MM.1S (cell line): Measurements from ENCODE around the gene INTS11.

Experiments
- DNase-seq: peaks from one replicate; pipeline ENCODE4 v3.0.0-alpha.2; 2015
- H2AFZ ChIP-seq: fragments of 300-600 bp; sonication (generic); 2 replicates; pipeline ENCODE4 v1.6.0; 2016; ENCODE audit warnings: antibody characterized with exemption, low read length
- H3F3A ChIP-seq: fragments of 300-600 bp; sonication (generic); 2 replicates; pipeline ENCODE4 v1.6.1; 2016; ENCODE audit warnings: mild to moderate bottlenecking, antibody characterized with exemption, low read length, moderate library complexity, mixed read lengths; ENCODE audit not compliant: insufficient read depth
- H3K27ac ChIP-seq: fragments of 300-600 bp; sonication (generic); 2 replicates; pipeline ENCODE4 v1.5.1; 2016; ENCODE audit warnings: mild to moderate bottlenecking, low read length
- H3K27me3 ChIP-seq: fragments of 300-600 bp; sonication (generic); replicated peaks from 2 replicates; pipeline ENCODE4 v1.6.0; 2016; ENCODE audit warnings: low read length; ENCODE audit not compliant: insufficient read depth
- H3K36me3 ChIP-seq: fragments of 300-600 bp; sonication (generic); replicated peaks from 2 replicates; pipeline ENCODE4 v1.6.1; 2016; ENCODE audit warnings: mild to moderate bottlenecking, low read length, mixed read lengths; ENCODE audit not compliant: insufficient read depth
- H3K4me1 ChIP-seq: fragments of 300-600 bp; sonication (generic); 2 replicates; pipeline ENCODE4 v1.6.1; 2016; ENCODE audit warnings: low read length, mixed read lengths
- H3K4me2 ChIP-seq: fragments of 300-600 bp; sonication (generic); 2 replicates; pipeline ENCODE4 v1.6.0; 2016; ENCODE audit warnings: low read depth, low read length
- H3K4me3 ChIP-seq: fragments of 300-600 bp; sonication (generic); 2 replicates; pipeline ENCODE4 v1.5.1; 2016; ENCODE audit warnings: low read length, mixed read lengths
- H3K79me2 ChIP-seq: fragments of 300-600 bp; sonication (generic); 2 replicates; pipeline ENCODE4 v1.6.1; 2016; ENCODE audit warnings: mixed run types, low read length, mixed read lengths
- H3K9ac ChIP-seq: fragments of 300-600 bp; sonication (generic); 2 replicates; pipeline ENCODE4 v1.6.1; 2016; ENCODE audit warnings: low read length, mixed read lengths
- H3K9me2 ChIP-seq: fragments of 300-600 bp; sonication (generic); replicated peaks from 2 replicates; pipeline ENCODE4 v1.6.1; 2016; ENCODE audit warnings: mild to moderate bottlenecking, low read length, mixed read lengths; ENCODE audit not compliant: insufficient read depth
- H3K9me3 ChIP-seq: fragments of 300-600 bp; sonication (generic); replicated peaks from 2 replicates; pipeline ENCODE4 v1.6.1; 2016; ENCODE audit warnings: mild to moderate bottlenecking, low read length, mixed read lengths; ENCODE audit not compliant: insufficient read depth
- H4K20me1 ChIP-seq: fragments of 300-600 bp; sonication (generic); 2 replicates; pipeline ENCODE4 v1.6.1; 2016; ENCODE audit warnings: mild to moderate bottlenecking, low read length, moderate library complexity, mixed read lengths; ENCODE audit not compliant: insufficient read depth
- EZH2 ChIP-seq: fragments of 300-600 bp; sonication (generic); optimal IDR thresholded peaks from 2 replicates; pipeline ENCODE3; 2017; ENCODE audit warnings: low read depth, mild to moderate bottlenecking, antibody characterized with exemption, low read length, mixed read lengths
- EZH2phosphoT487 ChIP-seq: fragments of 300-600 bp; sonication (generic); IDR thresholded peaks from 2 replicates; pipeline ENCODE4 v1.6.1; 2018; ENCODE audit warnings: antibody characterized with exemption, low read length
- TF ChIP-seq, protein P1 (sequence below): fragments of 300-600 bp; sonication (generic); IDR thresholded peaks from 2 replicates; pipeline ENCODE4 v1.5.1; 2016; ENCODE audit warnings: antibody characterized with exemption, low read length, mixed read lengths

Gene INTS11

DNA sequence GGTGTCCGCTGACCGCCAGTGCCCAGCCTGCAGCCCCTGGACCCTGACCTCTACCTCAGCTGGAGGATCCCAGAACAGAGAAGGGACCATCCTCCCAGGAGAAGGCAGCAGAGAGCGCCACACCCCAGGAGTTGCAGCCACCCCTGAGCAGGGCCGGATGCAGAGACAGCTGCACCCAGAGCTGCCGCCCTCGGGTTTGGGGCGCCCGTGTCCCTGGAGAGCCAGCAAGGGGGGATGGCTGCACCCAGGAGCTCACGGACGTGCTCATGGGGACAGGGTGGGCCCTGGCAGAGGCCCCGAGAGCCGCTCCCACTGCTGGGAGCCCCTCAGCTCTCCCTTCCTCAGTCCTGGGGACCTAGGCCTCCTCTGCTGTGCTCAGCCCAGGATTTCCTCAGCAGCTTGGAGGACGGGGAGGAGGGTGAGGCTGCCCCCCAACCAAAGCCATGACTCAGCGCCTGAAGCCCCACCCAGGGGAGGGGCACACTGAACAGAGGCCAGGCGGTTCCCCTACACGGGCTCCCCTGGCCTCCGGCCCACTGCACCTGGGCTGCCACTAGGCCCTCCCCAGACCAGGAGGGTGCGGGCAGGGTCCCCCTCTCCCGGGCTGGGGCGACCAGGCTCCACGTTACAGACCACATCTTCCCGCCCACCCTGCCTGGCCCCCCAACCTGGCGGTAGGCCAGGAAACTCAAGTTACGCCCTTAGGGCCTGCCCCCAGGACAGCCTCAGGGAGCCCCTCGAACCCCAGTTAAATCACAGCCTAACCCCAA, 19.0 kb downstream of the INTS11 start:
- H3K27ac ChIP-seq: no peak overlapping the region
- H3K4me2 ChIP-seq: no peak overlapping the region
- H2AFZ ChIP-seq: no peak overlapping the region
- peaks cover 3% of the 10 kb centered on the region; the same call in 1 of the 2 replicates for H3F3A ChIP-seq
- H3K36me3 ChIP-seq: no peaks in the 10 kb centered on the region
- H3K27me3 ChIP-seq: no peaks in the 10 kb centered on the region
- H3K9me3 ChIP-seq: no peaks in the 10 kb centered on the region
- TF ChIP-seq EZH2phosphoT487 (no peak), EZH2 (no peak)
- TF ChIP-seq, protein P1, sequence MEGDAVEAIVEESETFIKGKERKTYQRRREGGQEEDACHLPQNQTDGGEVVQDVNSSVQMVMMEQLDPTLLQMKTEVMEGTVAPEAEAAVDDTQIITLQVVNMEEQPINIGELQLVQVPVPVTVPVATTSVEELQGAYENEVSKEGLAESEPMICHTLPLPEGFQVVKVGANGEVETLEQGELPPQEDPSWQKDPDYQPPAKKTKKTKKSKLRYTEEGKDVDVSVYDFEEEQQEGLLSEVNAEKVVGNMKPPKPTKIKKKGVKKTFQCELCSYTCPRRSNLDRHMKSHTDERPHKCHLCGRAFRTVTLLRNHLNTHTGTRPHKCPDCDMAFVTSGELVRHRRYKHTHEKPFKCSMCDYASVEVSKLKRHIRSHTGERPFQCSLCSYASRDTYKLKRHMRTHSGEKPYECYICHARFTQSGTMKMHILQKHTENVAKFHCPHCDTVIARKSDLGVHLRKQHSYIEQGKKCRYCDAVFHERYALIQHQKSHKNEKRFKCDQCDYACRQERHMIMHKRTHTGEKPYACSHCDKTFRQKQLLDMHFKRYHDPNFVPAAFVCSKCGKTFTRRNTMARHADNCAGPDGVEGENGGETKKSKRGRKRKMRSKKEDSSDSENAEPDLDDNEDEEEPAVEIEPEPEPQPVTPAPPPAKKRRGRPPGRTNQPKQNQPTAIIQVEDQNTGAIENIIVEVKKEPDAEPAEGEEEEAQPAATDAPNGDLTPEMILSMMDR: no peak
- H3K9ac ChIP-seq: no peak overlapping the region
- no peaks in the 10 kb centered on the region for H3K9me2 ChIP-seq
- peaks cover 10% of the 10 kb centered on the region for H3K4me1 ChIP-seq
- H3K79me2 ChIP-seq: peaks cover 44% of the 10 kb centered on the region
- no peak overlapping the region for H3K4me3 ChIP-seq
- no peaks in the 10 kb centered on the region for H4K20me1 ChIP-seq
- no peak for DNase-seq

DNA sequence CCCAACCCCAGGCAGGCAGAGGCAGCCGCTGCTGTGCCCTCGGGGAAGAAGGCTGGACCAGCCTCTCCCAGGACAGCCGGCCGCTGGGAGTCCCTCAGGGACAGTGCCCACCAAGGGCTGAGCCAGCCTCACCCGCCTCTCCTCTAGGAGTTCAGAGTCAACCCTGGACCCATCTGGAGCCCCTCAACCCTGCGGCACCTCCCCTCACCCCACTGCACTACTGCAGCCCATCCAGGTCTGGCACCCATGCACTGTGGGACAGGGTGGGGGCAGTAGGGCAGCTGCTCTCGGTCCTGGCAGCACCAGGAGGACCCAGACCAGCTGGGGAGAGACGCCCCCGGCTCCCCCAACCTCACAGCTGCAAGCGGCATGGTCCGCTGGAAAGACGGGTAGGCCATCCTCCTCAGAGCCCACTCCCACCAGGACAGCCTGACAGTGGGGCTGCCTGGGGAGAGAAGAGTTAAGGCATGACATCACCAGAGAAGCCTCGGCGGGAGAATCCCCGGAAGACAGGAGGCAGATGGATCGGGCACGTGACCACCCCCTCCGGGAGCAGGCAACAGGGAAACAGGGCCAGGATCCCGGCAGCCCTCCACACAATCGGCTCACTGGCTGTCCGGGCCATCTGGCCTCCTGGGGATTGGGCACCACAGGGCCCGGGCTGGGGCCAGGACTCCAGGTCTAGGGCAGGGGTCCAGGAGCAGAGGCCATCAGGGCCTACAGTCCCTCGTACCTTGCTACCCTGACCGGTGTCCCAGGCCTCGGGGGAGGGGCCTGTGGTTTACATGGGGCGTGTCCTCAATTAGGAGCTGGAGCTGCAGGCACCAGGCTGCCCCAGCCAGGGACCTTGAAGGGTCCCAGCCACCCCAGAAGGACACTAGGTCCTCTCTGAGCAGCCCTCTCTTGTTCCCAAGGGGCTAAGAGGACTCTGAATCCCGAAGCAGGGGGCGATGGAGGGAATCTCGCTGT, 19.8 kb downstream of the INTS11 start:
- H3K27me3 ChIP-seq: no peaks in the 10 kb centered on the region
- no peak overlapping the region for H2AFZ ChIP-seq
- H3K9me2 ChIP-seq: no peaks in the 10 kb centered on the region
- H3K27ac ChIP-seq: no peak overlapping the region
- peaks cover 3% of the 10 kb centered on the region; the same call in 1 of the 2 replicates for H3F3A ChIP-seq
- no peak for DNase-seq
- H3K36me3 ChIP-seq: no peaks in the 10 kb centered on the region
- H4K20me1 ChIP-seq: no peaks in the 10 kb centered on the region
- H3K4me1 ChIP-seq: peaks cover 10% of the 10 kb centered on the region
- H3K4me2 ChIP-seq: no peak overlapping the region
- no peak overlapping the region for H3K9ac ChIP-seq
- TF ChIP-seq EZH2phosphoT487 (no peak), EZH2 (no peak)
- TF ChIP-seq, protein P1: no peak
- H3K79me2 ChIP-seq: peaks cover 35% of the 10 kb centered on the region
- H3K9me3 ChIP-seq: no peaks in the 10 kb centered on the region
- no peak overlapping the region for H3K4me3 ChIP-seq

DNA sequence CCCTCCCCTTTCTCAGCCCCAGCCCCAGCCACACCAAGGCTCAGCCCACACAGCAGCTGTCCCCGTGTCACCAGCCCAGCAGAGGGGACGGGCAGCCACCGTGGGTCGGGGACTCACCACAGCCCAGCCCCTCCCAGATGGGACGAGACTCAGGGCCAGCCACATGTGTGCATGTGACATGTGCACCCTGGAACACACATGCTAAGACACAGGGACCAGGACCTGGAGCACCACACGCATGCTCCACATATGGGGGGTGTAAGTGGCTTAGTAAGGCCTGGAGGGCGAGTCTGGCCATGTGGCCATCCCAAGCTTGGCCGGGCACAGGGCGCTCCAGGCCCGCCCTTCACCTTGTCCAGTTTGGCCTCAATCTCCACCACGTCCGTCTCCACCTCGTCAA, 20.7 kb downstream of the INTS11 start:
- Histone ChIP-seq H3F3A (peaks cover 3% of the 10 kb centered on the region; the same call in 1 of the 2 replicates), H3K9ac (no peak overlapping the region), H2AFZ (no peak overlapping the region), H3K4me3 (no peak overlapping the region), H3K4me1 (peaks cover 10% of the 10 kb centered on the region), H4K20me1 (no peaks in the 10 kb centered on the region), H3K9me2 (no peaks in the 10 kb centered on the region), H3K36me3 (no peaks in the 10 kb centered on the region), H3K27ac (no peak overlapping the region), H3K9me3 (no peaks in the 10 kb centered on the region), H3K27me3 (no peaks in the 10 kb centered on the region), H3K4me2 (no peak overlapping the region), H3K79me2 (peaks cover 26% of the 10 kb centered on the region)
- no peak for DNase-seq
- TF ChIP-seq EZH2phosphoT487 (no peak), EZH2 (no peak)
- TF ChIP-seq, protein P1: no peak
